Liver (tissue), 9 donors: ENCODE data around the gene GPR75. TPM values are rescaled to one million over a fixed set of nuclear protein-coding genes. Genes with fewer than 3 reads are reported as not detected.

Source experiments
- DNase-seq: peaks from one replicate; pipeline ENCODE4 v3.0.0-alpha.2; 2017; ENCODE audit warnings: low spot score
- H3K27ac ChIP-seq, 2 donors: one replicate each; pipeline ENCODE4 v1.7.0; 2013; ENCODE audit warnings: inconsistent platforms in 2 of 2, low read length in 2 of 2, control low read depth in 1 of 2, low read depth in 1 of 2, mild to moderate bottlenecking in 1 of 2
- H3K27me3 ChIP-seq, 4 donors: one replicate each; pipeline versions ENCODE4 v1.6.1 to v1.7.0; 2013; ENCODE audit warnings: low read length in 3 of 4, inconsistent platforms in 1 of 4, mild to moderate bottlenecking in 1 of 4, moderate library complexity in 1 of 4; ENCODE audit not compliant: control insufficient read depth in 4 of 4, insufficient read depth in 4 of 4
- H3K36me3 ChIP-seq, 4 donors: one replicate each; pipeline versions ENCODE4 v1.6.1 to v1.7.0; 2013; ENCODE audit warnings: low read length in 3 of 4, mild to moderate bottlenecking in 3 of 4, low read depth in 1 of 4, moderate library complexity in 1 of 4; ENCODE audit not compliant: control insufficient read depth in 4 of 4, insufficient read depth in 3 of 4
- H3K4me1 ChIP-seq, 4 donors: one replicate each; pipeline versions ENCODE4 v1.6.1 to v1.7.0; 2013; ENCODE audit warnings: low read length in 3 of 4, mild to moderate bottlenecking in 3 of 4, moderate library complexity in 1 of 4; ENCODE audit not compliant: control insufficient read depth in 4 of 4, insufficient read depth in 4 of 4
- H3K4me3 ChIP-seq, 3 donors: one replicate each; pipeline versions ENCODE4 v1.6.1 to v1.7.0; 2013; ENCODE audit warnings: low read length in 3 of 3, control low read depth in 1 of 3, low read depth in 1 of 3, mild to moderate bottlenecking in 1 of 3
- H3K9ac ChIP-seq, 2 donors: one replicate each; pipeline ENCODE4 v1.7.0; 2013; ENCODE audit warnings: low read length in 2 of 2, mild to moderate bottlenecking in 2 of 2, moderate library complexity in 2 of 2, control low read depth in 1 of 2, low read depth in 1 of 2
- H3K9me3 ChIP-seq, 4 donors: one replicate each; pipeline versions ENCODE4 v1.6.1 to v1.7.0; 2013; ENCODE audit warnings: low read length in 3 of 4; ENCODE audit not compliant: control insufficient read depth in 4 of 4
- EGR1 ChIP-seq, 2 donors: IDR thresholded peaks; 2 replicates each; pipeline ENCODE4 v1.6.1; 2016 to 2018; ENCODE audit warnings: antibody characterized with exemption in 2 of 2, low read depth in 2 of 2
- FOXA1 ChIP-seq: IDR thresholded peaks from 2 replicates; pipeline ENCODE4 v1.6.1; 2016; ENCODE audit warnings: antibody characterized with exemption
- FOXA2 ChIP-seq: IDR thresholded peaks from 2 replicates; pipeline ENCODE4 v1.6.1; 2016; ENCODE audit warnings: antibody characterized with exemption
- GABPA ChIP-seq, 2 donors: IDR thresholded peaks in 1 of 2; conservative IDR thresholded peaks in 1 of 2; 2 replicates each; pipeline ENCODE4 v1.6.1; 2016; ENCODE audit warnings: antibody characterized with exemption in 2 of 2, mild to moderate bottlenecking in 1 of 2, moderate library complexity in 1 of 2
- HNF4A ChIP-seq, 2 donors: conservative IDR thresholded peaks; 2 replicates each; pipeline ENCODE4 v1.6.1; 2016; ENCODE audit warnings: antibody characterized with exemption in 2 of 2, mild to moderate bottlenecking in 2 of 2
- HNF4G ChIP-seq: IDR thresholded peaks from 2 replicates; pipeline ENCODE4 v1.6.1; 2016; ENCODE audit warnings: antibody characterized with exemption
- NR2F2 ChIP-seq: IDR thresholded peaks from 2 replicates; pipeline ENCODE4 v1.6.1; 2016; ENCODE audit warnings: antibody characterized with exemption
- RAD21 ChIP-seq, 2 donors: IDR thresholded peaks; 2 replicates each; pipeline ENCODE4 v1.6.1; 2016; ENCODE audit warnings: antibody characterized with exemption in 2 of 2, mild to moderate bottlenecking in 2 of 2
- SP1 ChIP-seq: IDR thresholded peaks from 2 replicates; pipeline ENCODE4 v1.6.1; 2018; ENCODE audit warnings: antibody characterized with exemption, mild to moderate bottlenecking
- YY1 ChIP-seq: IDR thresholded peaks from 2 replicates; pipeline ENCODE4 v1.6.1; 2016; ENCODE audit warnings: antibody characterized with exemption, mild to moderate bottlenecking
- WGBS: extraction: QIAGEN DNeasy Blood & Tissue Kit; methylation state at CpG from one replicate; pipeline ENCODE4 v1.1.7; 2013; 5-methylcytosine and 5-hydroxymethylcytosine counted together
- polyA plus RNA-seq, 2 donors: library from polyadenylated mRNA; stranded (reverse) in 1 of 2; unstranded in 1 of 2; fragments of 200-250 nt in 1 of 2; fragments of >200 nt in 1 of 2; fragmentation: Nextera tagmentation in 1 of 2; extraction: Ambion mirVana in 1 of 2; gene quantifications; one replicate each; pipeline versions ENCODE4 v1.2.1 to v1.2.3, GENCODE V29; 2013 to 2015
- total RNA-seq, 2 donors: library from RNA; depleted of rRNA; stranded (reverse); fragments of >200 nt; gene quantifications; one replicate each; pipeline ENCODE4 v1.2.3, GENCODE V29; 2014
- TF ChIP-seq, protein P1 (sequence below): IDR thresholded peaks from 2 replicates; pipeline ENCODE4 v1.6.1; 2016; ENCODE audit warnings: antibody characterized with exemption
- TF ChIP-seq, protein P2 (sequence below): IDR thresholded peaks from 2 replicates; pipeline ENCODE4 v1.6.1; 2016; ENCODE audit warnings: antibody characterized with exemption
- TF ChIP-seq, protein P3 (sequence below): fragments of 150-350 bp; IDR thresholded peaks from 2 replicates; pipeline ENCODE4 v1.5.1; 2017; ENCODE audit warnings: improper control_type of control experiment, low read depth, low read length; ENCODE audit not compliant: missing input control
- TF ChIP-seq, protein P4 (sequence below): IDR thresholded peaks from 2 replicates; pipeline ENCODE4 v1.6.1; 2016; ENCODE audit warnings: antibody characterized with exemption, mild to moderate bottlenecking
- TF ChIP-seq, protein P5 (sequence below): IDR thresholded peaks from 2 replicates; pipeline ENCODE4 v1.6.1; 2016; ENCODE audit warnings: antibody characterized with exemption
- donor health status: healthy.
- donor health status: healthy.
- donor health status: healthy.
- donor health status: healthy.
- donor health status: healthy.

The GPR75 gene
- total and polyA plus RNA-seq, 4 donors = 0.21 to 5.4 (median 1.4) TPM

DNA sequence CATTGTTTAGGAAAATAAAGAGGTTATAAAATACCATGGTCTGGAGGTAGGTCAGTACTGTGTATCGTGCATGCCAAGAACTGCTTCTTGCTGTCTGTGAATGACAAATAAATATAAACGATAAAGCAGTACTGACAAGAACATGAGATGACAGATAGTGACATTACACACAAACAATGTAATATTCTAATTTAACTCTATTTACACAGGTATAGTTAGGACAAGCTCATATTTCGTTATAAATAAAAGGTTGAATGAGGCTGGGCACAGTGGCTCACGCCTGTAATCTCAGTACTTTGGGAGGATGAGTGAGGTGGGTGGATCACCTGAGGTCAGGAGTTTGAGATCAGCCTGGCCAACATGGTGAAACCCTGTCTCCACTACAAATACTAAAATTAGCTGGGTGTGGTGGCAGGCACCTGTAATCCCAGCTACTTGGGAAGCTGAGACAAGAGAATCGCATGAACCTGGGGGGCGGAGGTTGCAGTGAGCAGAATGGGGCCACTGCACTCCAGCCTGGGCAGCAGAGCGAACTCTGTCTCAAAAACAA lies 14.7 kb upstream of the GPR75 start:
- H3K36me3 ChIP-seq = peaks cover 4 to 32% (median 22%) of the 10 kb centered on the region in 4 donors
- WGBS = 91% methylated on average over 7 of the region's 7 CpGs

DNA sequence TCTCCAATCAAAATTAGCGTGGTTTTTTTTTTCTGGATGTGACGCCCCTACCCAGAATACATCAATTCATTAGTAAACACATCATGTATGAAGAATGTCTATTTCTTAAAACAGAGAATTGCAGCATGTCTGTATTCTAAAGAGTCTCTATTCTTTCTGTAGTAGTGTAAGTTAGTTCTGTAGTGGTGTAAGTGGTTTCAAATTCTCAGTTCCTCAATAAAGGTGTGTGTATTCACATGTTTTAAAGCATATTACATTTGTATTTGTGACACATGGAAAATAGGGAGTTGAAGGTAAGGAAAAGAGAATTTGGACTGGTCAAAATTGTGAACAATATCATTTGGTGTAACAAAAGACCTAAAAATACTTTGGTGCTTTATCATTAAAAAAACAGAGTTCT lies 8.0 kb upstream of the GPR75 start:
- Histone ChIP-seq H3K9me3 (no peaks in the 10 kb centered on the region), H3K9ac (no peak overlapping the region), H3K4me1 (peaks cover 0 to 4% (median 2%) of the 10 kb centered on the region in 4 donors), H3K4me3 (no peak overlapping the region), H3K27me3 (no peaks in the 10 kb centered on the region), H3K27ac (no peak overlapping the region), H3K36me3 (peaks cover 8 to 25% (median 19%) of the 10 kb centered on the region in 4 donors)
- no peak for DNase-seq
- 98% methylated on average over 2 of the region's 2 CpGs for WGBS
- TF ChIP-seq, protein P1, sequence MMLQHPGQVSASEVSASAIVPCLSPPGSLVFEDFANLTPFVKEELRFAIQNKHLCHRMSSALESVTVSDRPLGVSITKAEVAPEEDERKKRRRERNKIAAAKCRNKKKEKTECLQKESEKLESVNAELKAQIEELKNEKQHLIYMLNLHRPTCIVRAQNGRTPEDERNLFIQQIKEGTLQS = no peak
- TF ChIP-seq FOXA1 (no peak), HNF4G (no peak), GABPA (IDR thresholded peaks at IDR 0.05 in 1 of 2, conservative IDR thresholded peaks at IDR 0.05 in 1 of 2) (no peak), RAD21 (IDR thresholded peaks at IDR 0.05) (no peak), EGR1 (IDR thresholded peaks at IDR 0.05; ENCODE audit: low read depth in 2 of 2) (no peak)
- TF ChIP-seq, protein P2, sequence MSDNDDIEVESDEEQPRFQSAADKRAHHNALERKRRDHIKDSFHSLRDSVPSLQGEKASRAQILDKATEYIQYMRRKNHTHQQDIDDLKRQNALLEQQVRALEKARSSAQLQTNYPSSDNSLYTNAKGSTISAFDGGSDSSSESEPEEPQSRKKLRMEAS = no peak
- TF ChIP-seq, protein P3, sequence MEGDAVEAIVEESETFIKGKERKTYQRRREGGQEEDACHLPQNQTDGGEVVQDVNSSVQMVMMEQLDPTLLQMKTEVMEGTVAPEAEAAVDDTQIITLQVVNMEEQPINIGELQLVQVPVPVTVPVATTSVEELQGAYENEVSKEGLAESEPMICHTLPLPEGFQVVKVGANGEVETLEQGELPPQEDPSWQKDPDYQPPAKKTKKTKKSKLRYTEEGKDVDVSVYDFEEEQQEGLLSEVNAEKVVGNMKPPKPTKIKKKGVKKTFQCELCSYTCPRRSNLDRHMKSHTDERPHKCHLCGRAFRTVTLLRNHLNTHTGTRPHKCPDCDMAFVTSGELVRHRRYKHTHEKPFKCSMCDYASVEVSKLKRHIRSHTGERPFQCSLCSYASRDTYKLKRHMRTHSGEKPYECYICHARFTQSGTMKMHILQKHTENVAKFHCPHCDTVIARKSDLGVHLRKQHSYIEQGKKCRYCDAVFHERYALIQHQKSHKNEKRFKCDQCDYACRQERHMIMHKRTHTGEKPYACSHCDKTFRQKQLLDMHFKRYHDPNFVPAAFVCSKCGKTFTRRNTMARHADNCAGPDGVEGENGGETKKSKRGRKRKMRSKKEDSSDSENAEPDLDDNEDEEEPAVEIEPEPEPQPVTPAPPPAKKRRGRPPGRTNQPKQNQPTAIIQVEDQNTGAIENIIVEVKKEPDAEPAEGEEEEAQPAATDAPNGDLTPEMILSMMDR = no peak

More for the DNA sequence above, 14.7 kb upstream of the GPR75 start:
- H3K4me3 ChIP-seq = no peak overlapping the region
- DNase-seq = no peak
- H3K27ac ChIP-seq = no peak overlapping the region
- H3K27me3 ChIP-seq = no peaks in the 10 kb centered on the region
- no peak overlapping the region for H3K9ac ChIP-seq
- TF ChIP-seq GABPA (IDR thresholded peaks at IDR 0.05 in 1 of 2, conservative IDR thresholded peaks at IDR 0.05 in 1 of 2) (no peak), FOXA2 (no peak), SP1 (no peak), FOXA1 (no peak), RAD21 (IDR thresholded peaks at IDR 0.05) (no peak), NR2F2 (no peak), HNF4G (no peak), HNF4A (conservative IDR thresholded peaks at IDR 0.05) (no peak), YY1 (no peak)
- TF ChIP-seq, protein P4, sequence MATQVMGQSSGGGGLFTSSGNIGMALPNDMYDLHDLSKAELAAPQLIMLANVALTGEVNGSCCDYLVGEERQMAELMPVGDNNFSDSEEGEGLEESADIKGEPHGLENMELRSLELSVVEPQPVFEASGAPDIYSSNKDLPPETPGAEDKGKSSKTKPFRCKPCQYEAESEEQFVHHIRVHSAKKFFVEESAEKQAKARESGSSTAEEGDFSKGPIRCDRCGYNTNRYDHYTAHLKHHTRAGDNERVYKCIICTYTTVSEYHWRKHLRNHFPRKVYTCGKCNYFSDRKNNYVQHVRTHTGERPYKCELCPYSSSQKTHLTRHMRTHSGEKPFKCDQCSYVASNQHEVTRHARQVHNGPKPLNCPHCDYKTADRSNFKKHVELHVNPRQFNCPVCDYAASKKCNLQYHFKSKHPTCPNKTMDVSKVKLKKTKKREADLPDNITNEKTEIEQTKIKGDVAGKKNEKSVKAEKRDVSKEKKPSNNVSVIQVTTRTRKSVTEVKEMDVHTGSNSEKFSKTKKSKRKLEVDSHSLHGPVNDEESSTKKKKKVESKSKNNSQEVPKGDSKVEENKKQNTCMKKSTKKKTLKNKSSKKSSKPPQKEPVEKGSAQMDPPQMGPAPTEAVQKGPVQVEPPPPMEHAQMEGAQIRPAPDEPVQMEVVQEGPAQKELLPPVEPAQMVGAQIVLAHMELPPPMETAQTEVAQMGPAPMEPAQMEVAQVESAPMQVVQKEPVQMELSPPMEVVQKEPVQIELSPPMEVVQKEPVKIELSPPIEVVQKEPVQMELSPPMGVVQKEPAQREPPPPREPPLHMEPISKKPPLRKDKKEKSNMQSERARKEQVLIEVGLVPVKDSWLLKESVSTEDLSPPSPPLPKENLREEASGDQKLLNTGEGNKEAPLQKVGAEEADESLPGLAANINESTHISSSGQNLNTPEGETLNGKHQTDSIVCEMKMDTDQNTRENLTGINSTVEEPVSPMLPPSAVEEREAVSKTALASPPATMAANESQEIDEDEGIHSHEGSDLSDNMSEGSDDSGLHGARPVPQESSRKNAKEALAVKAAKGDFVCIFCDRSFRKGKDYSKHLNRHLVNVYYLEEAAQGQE = no peak
- TF ChIP-seq, protein P5, sequence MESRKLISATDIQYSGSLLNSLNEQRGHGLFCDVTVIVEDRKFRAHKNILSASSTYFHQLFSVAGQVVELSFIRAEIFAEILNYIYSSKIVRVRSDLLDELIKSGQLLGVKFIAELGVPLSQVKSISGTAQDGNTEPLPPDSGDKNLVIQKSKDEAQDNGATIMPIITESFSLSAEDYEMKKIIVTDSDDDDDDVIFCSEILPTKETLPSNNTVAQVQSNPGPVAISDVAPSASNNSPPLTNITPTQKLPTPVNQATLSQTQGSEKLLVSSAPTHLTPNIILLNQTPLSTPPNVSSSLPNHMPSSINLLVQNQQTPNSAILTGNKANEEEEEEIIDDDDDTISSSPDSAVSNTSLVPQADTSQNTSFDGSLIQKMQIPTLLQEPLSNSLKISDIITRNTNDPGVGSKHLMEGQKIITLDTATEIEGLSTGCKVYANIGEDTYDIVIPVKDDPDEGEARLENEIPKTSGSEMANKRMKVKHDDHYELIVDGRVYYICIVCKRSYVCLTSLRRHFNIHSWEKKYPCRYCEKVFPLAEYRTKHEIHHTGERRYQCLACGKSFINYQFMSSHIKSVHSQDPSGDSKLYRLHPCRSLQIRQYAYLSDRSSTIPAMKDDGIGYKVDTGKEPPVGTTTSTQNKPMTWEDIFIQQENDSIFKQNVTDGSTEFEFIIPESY = no peak
- TF ChIP-seq, protein P3 = no peak
- TF ChIP-seq, protein P2 = no peak
- TF ChIP-seq, protein P1 = no peak
- H3K9me3 ChIP-seq = no peaks in the 10 kb centered on the region
- no peaks in the 10 kb centered on the region for H3K4me1 ChIP-seq
